GM12872 (cell line): Measurements from ENCODE around the gene VRK1.

Experiments
- TF ChIP-seq, protein P1 (sequence below): IDR thresholded peaks from 3 replicates; pipeline ENCODE4 v1.5.1; 2011; ENCODE audit warnings: low read depth, mild to moderate bottlenecking, low read length, moderate library complexity; ENCODE audit not compliant: insufficient read depth

The VRK1 gene

DNA sequence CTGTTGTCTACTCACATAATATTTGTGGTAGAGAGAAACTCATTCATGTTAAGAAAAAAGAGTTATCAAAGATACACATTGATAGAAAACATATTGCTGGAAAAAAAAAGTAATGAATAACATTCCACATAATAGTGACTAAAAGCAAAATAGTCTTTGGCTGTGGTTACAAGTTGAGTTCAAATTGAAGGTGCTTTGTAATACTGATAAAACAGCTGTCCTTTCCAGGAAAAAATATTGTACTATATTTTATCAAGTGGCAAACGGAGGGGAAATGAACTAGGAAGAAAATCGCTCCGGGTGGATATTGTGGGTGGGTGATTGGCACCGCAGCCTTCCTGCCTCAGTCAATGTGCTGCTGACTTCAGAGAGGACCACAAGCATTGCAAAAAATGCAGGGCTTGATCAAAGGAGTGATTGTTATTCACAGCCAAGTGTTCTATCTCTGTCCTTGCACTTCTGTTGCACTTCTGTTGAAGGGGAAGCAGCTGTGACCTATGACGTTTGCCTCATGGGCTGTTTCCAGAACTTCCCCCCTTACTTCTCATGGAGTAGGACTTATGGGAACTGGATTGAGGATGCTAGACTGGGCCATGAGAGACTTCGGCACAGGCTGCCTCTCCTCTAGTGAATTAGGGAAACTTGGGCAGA lies 114.4 kb downstream of the VRK1 start:
- TF ChIP-seq, protein P1, sequence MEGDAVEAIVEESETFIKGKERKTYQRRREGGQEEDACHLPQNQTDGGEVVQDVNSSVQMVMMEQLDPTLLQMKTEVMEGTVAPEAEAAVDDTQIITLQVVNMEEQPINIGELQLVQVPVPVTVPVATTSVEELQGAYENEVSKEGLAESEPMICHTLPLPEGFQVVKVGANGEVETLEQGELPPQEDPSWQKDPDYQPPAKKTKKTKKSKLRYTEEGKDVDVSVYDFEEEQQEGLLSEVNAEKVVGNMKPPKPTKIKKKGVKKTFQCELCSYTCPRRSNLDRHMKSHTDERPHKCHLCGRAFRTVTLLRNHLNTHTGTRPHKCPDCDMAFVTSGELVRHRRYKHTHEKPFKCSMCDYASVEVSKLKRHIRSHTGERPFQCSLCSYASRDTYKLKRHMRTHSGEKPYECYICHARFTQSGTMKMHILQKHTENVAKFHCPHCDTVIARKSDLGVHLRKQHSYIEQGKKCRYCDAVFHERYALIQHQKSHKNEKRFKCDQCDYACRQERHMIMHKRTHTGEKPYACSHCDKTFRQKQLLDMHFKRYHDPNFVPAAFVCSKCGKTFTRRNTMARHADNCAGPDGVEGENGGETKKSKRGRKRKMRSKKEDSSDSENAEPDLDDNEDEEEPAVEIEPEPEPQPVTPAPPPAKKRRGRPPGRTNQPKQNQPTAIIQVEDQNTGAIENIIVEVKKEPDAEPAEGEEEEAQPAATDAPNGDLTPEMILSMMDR, result no peak

DNA sequence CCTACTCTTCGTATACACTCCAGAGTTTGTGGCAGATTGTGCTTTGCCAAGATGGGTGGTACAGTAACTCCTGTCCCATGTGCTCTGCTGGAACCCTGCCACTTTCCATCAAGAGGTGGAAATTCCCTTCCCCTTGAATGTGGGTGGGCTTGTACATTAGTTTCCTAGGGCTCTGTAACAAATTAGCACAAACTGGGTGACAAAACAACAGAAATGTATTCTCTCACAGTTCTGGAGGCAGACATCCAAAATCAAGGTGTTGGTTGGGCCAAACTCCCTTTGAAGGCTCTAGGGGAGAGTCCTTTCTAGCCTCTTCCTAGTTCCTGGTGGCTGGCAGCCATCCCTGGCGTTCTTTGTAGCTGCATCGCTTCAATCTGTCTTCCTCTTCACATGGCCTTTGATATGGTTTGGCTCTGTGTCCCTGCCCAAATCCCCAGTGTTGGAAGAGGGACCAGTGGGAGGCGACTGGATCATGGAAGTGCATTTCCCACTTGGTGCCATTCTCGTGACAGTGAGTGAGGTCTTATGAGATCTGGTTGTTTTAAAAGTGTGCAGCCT lies 117.5 kb downstream of the VRK1 start:
- TF ChIP-seq, protein P1, result no peak

DNA sequence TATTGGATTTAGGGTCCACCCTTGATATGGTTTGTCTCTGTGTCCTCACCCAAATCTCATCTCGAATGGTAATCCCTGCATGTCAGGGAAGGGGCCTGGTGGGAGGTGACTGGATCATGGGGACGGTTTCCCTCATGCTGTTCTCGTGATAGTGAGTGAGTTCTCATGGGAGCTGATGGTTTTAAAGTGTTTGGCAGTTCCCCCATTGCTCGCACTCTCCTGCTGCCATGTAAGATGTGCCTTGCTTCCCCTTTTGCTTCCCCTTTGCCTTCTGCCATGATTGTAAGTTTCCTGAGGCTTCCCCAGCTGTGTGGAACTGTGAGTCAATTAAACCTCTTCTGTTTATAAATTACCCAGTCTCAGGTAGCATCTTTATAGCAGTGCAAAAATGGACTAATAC lies 118.3 kb downstream of the VRK1 start:
- TF ChIP-seq, protein P1, result no peak

DNA sequence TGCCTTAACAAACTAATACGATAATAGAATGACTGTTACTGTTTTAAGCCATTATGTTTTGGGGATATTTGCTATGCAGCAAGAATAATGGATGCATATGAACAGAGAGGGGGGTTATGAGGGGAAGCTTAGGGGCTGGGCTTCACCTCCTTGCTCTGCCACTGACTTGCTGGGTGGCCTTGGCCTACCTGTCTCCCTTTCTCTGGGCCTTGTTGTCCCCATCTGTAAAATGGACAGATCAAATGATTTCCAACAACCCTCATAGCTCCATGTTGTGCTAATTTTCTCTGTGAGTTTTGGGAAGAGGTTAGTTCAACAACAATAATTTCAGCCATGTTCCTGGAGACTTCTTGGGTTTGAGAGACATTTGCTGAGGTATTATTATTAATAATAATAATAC lies 119.6 kb downstream of the VRK1 start:
- TF ChIP-seq, protein P1, result no peak

DNA sequence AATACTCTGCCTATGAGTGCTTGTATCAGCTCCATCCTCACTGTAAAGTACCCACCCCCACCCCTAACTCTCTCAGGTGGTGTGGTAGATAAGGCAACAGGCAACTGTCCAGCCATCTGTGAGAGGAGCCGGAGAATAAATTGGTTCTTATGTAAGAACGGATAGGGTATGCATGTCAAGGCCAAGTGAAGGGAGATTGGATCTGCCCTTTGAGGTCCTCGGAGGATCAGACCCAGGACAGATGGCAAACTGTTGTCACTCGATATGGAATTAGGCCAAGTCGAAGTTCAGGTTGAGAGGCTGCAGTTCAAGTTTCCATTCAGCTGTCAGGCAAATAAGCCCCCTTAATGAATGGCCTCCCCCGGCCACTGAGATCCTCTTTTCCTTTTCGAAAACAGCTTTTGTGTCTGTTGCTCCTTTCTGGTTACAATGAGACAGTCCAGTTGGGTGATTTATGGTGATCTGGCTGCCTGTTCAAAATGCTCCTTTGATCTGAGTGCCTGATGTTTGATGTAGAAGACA lies 120.3 kb downstream of the VRK1 start:
- TF ChIP-seq, protein P1, result no peak

DNA sequence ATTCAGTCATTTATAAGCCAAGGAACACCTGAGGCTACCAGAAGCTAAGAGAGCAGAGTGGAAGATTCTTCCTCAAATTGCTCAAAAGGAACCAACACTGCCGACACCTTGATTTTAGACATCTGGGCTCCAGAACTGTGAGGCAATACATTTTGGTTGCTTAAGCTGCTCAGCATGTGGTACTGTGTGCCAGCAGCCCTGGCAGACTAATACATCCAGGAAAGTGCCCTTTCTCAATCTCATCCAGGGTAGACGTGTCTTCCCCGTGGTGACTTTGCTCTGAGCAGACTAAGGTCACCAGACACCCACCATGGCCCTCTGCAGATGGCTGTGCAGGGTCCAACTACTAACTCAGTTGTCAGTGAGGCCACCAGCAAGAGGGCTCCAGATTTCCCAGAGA lies 122.8 kb downstream of the VRK1 start:
- TF ChIP-seq, protein P1, result no peak

DNA sequence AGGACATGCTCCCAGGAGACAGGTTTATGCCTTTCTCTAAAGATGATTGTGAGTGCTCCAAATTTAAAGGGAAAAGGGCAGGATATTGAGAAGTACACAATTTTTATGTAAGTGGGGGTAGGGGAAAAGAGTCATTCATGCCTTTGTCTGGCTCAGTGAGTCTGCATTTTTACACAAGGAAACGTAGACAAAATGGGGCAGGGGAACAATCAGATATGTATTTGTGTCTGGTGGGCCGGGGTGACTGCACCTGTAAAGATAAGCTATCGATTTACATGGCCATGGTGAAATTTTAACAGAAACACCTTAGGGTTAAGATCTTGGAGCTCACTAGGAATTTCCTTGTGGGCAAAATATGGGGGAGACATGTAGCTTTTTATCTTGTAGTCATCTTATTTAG lies 123.6 kb downstream of the VRK1 start:
- TF ChIP-seq, protein P1, result no peak
